Activated CD4-positive, alpha-beta T cell treated with anti-CD3 and anti-CD28 coated beads, Interleukin-2, amount 50 U/mL, for 4 hours (primary cell): ENCODE results near the gene ERC2.

Experiments used
- DNase-seq, 2 experiments: peaks; one replicate each; pipeline ENCODE4 v3.0.0-alpha.2; 2020

The ERC2 gene

GRCh38 chr3:55624238-55624637 is 844.0 kb downstream of the ERC2 start:
- no peak for DNase-seq

- no peak for DNase-seq
Observed at GRCh38 chr3:55623786-55624185, 844.5 kb downstream of the ERC2 start.

DNA sequence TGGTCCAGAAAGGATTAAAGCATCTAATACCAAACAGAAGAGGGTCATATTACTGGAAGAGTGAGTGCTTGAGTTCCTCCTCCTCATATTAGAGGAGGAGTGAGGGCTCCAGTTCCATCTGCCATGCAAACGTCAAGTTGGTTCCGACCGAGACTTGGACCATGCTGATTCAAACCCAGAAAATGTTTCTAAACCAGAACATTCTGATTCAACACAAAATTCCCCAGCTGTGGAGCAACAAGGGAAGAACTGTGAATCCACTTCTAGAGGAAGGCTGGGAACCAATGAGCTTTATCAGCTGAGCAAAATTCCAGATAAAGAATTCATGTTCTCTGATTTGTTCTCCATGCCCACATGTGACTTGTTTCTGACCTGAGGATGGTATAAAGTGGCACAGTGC is 845.5 kb downstream of the ERC2 start:
- no peak for DNase-seq

- no peak for DNase-seq
Observed at GRCh38 chr3:55622116-55622515, 846.2 kb downstream of the ERC2 start.

DNA sequence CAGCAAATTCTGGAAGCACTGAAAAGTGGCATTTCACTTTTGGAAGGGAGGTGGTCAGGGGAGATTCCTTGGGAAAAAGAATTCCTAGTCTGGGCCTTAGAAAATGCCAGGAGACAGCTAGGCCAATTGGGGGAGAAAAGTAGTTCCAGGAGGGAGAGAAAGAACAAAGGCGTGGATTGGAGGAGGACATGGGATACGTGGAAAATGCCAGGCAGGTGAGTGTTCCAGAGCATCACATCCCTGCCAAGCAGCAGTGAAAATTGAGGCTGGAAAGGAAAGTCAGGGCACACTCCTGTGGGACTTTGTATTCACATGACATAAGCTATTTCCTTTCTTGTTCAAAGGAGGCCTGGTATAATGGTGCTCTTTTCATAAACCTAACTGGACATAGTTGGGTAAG is 846.6 kb downstream of the ERC2 start:
- no peak for DNase-seq

- DNase-seq, result no peak
Observed at GRCh38 chr3:55621026-55621422, 847.2 kb downstream of the ERC2 start.

DNA sequence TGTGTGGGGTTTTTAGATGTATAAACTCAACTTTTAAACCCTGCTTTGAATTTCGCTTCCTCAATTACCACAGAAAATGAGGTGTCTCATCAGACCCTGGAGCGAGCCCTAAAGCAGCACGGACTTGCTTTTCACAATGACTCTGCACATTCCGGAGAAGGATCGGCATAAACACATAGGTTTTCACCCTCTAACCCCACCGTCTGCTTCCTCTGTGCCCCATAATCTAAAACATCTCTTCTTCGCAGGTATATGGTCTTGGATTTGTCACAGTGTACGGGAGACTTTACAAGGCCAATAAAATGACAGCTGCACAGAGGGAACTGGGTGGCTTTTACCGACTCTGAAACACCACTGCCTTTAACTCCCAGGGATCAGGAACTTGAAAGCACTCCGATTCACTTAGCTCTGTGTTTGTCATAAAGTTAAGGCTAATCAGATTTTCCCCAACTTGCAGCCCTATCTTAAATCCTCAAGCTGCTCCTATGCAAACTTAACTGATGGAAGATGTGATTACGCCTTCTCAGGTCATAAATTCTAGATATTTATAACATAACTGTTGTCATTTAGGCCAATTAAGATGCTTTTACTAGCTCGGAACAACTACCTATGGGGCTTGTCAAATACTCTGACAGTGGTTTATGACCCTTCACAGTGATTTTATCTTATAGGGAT is 847.8 kb downstream of the ERC2 start:
- DNase-seq, result no peak

- no peak for DNase-seq
Observed at GRCh38 chr3:55619046-55619808, 849.0 kb downstream of the ERC2 start.

DNA sequence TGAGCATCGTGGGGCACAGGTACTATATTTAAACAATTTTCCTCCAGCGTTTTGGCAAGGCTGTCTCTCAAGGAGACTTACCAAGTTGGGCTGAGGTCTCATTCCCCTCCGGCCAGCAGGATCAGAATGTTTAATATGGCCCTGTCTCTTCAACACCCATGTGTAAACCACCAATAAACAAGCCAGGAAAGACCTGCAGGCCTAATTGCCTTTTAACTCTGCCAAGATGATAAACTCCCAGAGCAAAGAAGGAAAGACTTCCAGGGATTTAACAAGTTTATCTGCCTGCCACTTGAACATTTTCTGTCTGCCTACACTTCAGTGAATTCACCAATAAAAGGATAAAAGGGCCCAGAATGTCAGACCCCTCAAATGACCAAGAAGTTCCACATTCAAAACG is 850.9 kb downstream of the ERC2 start:
- no peak for DNase-seq

- DNase-seq, result no peak
Observed at GRCh38 chr3:55616803-55617202, 851.5 kb downstream of the ERC2 start.

DNA sequence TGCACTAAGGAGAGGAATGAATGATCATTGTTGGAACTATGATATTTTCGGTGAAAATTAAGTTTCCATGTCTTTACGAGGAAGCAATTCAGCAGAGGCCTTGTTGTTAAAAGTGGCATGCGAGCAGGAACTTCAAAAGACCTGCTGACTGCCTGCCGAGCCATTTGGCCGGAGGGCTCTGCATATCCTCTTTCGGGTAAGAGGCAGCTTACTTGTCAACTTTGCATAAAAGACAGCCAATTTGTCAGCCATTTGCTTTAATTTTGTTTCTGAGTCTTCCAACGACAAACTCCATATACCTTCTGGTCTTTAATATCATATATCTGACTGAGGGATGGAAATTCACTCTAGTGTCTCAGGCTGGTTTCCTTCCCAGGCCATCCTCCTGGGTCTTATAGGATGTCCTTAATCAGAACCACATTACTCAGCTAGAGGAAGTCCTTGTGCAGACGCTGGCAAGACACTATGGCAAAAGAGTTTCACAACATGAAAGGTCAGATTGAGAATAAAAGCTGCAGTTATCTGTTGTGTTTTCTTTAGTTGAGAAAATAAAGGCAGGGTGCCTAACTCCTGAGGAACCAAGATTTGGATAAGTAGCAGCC is 852.5 kb downstream of the ERC2 start:
- DNase-seq, result no peak

DNA sequence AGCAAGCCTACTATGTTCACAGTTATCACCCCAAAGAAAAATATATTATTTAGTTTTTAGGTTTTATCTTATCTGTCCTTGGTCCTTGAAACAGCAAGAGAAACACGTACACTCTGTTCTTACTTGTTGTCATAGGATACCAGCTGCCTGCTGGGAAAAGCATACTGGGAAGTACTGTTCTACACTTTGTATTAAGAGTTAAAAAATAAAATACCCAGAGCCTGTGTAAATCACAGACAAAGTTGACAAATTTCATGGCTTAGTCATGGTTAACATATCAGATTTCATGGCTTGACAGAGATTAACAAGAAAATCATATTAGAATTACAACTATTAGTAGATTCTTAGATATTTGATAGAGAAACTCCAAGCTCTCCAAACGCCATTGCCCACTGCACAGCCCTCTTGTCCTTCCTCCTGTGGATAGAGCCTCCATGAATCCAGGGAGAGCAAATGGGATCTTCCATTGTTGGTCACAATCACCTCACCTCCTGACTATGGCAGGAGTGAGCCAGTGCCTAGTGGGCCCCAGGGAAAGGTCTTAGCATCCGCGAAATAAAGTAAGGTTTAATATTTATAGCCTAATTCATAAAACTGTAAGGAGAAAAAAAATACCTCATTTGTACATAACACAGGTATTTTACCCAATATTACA is 853.1 kb downstream of the ERC2 start:
- no peak for DNase-seq

DNA sequence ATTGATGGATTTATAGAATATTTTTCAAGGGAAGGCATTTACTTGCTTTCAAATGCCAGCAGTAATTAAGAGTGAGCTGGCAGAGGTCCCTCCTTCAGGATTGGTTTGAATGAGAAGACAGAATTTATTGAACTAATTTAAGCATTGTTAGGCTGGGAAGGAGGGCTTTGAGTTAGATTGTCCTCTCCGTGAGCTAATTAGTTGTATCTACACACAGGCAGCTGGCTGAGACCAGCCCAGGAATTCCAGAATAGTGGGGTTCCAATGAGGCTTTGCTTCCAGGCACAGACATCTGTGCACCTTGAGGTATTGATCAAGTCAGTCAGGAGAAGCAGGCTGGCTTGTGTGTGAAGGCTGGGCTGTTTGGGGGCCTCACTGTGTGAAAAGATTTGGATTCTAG is 857.1 kb downstream of the ERC2 start:
- no peak for DNase-seq

DNA sequence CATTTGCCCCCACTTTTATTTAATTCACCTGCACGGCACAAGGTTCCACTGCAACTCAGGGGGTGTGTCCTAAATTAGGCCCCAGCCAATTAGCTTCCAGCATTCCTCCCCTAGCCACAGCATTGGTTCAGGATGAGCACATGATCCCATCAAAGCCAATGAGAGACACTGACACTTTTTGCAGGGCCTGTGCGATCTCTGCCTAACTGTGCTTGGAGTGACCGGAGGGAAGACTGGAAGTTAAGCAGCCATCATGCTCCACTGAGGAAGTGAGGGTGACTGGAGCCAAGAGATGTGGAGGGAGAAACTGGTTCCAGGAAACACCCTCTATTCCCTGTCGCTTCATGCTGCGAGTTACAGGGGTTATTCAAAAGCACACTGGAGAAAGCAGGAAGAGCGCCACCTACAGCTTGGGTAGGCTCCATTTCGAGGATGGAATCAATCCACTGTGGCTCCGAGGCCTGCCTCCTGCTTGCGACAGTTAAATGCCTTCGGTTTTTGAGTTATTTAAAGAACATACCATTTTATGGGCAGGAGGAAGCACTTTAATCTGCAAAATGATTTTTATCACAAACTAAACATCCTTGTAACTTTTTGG is 858.9 kb downstream of the ERC2 start:
- DNase-seq, result no peak

DNA sequence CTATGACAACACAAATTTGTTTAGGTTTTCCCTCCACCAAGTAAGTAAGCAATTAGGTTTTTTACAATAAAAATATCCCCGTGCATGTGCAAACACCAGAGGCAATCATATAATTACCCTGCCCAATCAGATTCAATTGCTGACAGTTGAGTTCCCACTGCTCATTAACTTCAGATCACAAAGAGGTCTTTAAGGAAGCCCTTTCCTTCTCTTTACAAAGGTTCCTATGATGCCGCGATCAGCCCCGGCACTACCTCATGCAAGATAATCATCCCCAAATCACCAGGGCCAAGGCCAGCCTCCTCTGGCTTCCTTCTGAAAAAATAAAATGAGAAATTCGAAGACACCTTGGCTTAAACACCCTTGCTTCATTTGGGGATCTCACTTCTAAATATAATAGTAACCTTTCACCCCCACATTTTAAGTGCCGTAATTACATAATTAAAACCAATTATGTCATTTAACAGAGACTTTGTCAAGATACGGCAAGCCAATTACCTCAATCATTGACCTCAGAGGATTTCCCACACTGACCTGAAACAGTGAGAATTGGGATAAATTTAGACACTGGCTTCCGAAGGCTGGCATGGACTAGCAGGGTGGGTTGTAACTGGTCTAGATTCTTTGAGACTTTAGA is 859.8 kb downstream of the ERC2 start:
- no peak for DNase-seq

- no peak for DNase-seq
Observed at GRCh38 chr3:55607844-55608243, 860.4 kb downstream of the ERC2 start.

GRCh38 chr3:55607175-55607574 is 861.1 kb downstream of the ERC2 start:
- no peak for DNase-seq

- DNase-seq, result no peak
Observed at GRCh38 chr3:55605443-55606236, 862.6 kb downstream of the ERC2 start.

DNA sequence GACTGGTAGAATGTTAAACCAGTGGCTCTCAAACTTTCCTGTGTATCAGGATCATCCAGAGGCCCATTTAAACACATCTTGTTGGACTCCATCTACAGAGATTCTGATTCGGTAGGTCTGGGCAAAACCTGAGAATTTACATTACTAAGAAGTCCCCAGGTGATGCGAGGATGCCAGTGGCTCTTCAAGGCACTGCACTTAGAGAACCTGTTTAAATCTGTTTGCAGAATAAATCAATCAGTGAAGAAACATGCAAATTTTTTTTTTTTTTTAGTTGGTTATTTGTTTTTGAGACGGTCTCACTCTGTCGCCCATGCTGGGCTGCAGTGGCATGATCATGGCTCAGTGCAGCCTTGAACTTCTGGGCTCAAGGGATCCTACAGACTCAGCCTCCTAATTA is 863.4 kb downstream of the ERC2 start:
- DNase-seq, result no peak

DNA sequence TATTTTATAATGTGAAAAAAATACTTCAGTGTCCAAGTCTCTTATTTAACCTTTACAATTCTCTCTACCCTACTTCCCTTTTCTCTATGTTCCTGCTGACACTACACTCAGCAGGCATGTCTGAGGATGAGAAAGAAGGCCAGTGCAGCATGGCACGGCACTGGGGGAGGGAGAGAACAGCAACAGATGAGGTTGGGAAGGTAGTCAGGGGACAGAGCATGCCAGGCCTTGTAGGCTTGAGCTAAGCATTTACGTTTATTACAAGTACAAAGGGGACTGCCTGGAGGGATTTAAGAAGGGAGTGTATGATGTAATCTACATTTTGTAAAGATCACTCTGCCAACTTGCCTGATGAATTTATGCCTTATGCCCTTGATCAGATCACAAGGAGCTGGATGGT is 863.9 kb downstream of the ERC2 start:
- no peak for DNase-seq

GRCh38 chr3:55601366-55602080 is 866.7 kb downstream of the ERC2 start:
- DNase-seq, result no peak
